Glomerular visceral epithelial cell (primary cell): ENCODE data around the gene NKD1.

Source experiments
- DNase-seq: peaks from one replicate; pipeline ENCODE4 v3.0.0-alpha.2; 2016; ENCODE audit errors: extremely low spot score

NKD1 gene

DNA sequence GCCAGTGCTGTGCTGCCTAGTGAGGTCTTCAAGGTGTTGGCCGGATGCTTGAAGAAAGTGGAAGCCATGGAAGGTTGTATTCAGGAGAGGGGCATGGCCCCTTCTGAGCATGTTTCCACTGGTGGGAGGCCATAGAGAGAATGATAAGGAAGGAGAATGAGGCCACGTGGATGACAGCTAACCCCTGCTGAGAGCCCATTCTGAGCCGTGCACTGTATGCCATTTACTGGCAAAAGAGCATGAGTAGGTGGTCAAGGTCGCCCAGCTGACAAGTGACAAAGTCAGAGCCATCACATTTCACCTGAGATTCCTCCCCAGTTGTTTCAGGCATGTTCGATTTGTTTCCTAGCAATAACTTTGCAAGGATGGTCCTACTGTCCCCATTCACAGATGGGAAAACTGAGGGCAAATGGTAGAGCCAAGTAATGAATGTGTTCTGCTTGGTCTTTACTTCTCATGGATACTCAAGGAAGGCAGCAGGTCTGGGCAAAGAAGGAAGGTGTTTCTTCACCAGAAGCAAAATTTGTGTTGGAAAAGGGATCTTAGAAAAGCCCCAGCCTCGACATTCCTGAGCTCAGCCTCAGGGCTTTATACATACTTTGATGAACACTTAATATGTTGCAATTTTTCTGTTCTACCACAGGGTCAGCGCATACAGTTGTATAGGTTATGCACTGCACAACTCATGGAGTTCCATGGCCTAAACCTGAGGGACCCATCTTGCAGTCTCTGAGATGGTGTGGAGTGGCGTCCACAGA, 10.5 kb upstream of the NKD1 start:
- DNase-seq: no peak

DNA sequence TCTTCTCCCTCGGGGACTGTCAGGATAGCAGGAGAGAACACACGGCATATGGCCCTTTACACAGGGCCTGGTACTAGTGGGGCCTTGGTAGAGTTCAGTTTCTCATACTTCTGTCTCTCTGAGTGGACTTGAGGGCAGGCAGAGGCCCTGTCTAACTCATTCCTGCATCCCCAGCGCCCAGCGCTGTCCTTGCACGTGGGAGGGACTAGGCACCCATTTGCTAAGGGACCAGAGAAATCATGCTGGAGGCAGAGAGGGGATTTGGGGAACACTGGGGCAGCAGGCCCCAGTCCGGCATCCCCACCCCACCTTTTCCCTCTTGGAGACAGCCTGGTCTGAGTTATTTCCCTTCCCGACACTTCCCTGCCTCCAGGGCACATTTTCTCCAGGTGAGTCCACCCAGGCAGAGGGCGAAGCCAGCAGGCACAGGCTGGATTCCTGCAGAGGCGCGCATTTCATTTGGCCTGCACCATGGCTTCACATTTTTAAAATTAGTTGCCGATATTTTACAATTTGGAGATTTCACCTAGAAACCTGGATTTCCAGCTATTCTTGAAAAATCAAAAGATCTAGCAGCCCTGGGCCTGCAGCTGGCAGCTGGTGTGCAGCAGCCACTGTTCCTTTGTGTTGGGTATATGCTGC, 9.7 kb upstream of the NKD1 start:
- DNase-seq: no peak

DNA sequence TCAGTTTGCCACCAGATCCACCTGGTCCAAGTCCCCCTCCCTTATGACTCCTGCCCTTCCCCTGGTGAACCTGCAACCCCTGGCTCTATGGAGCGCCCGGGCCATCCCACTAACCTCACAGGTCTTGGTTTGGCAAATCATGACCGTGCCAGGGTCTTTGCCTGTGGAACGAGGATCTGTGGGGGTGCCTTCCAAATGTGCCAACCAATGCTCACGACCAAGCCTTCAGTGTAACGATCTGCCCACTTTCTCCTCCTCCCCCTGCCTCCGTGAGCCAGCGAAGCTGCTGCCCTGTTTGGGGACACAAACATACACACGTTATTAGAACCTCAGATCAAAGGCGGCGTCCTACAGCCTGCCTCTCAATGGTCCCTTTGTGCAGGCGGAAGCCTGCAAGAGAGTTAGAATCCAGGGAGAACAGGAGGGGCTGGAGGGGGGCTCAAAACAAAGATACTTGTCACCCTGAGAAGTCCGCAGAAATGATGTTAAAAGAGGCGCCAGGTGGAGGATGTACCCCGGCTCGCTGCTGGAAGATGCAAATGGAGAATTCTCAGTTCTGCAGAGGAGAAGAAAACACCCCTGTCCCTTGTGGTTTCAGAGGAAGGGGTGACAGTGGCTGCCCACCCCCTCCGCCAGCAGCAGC, 9.0 kb upstream of the NKD1 start:
- no peak for DNase-seq

DNA sequence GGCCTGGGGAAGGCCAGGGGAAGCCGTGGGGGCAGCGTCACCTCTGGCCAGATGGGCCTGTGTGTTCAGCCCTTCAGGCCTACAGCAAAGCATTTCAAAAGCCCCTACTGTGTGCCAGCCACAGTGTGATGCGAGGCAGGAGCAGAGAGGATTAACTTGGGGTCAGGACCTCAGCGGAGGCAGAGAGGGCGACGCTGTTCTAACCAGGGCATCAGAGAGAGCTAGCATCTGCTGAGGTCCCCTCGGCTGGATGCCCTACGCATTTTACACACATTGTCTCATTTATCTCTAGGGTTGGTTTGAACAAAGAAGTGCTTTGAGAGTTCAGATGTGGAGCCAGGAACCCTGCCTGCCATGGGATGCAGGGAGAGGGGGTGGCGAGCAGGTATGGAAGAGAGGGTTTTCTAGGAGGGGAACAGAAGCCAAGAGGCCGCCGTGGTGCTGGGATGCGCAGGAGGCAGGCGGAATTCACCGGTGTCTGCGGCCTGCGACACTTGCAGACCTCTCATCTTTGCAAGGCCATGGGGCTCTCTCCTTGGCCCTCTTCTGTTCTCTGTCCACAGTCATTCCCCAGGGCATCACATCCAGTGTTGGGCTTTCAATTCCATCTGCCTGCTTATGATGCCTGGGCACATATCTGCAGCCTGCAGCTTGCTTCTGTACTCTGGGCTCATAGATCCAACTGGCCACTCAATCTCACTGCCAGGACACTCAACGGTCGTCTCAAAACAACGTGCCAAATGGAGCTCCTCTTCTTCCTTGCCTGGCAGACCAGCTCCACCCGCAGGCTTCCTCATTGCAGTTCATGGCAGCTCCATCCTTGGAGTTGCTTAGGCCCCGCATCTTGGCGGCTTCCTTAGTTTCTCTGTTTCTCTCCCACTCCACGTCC, 8.1 kb upstream of the NKD1 start:
- no peak for DNase-seq

DNA sequence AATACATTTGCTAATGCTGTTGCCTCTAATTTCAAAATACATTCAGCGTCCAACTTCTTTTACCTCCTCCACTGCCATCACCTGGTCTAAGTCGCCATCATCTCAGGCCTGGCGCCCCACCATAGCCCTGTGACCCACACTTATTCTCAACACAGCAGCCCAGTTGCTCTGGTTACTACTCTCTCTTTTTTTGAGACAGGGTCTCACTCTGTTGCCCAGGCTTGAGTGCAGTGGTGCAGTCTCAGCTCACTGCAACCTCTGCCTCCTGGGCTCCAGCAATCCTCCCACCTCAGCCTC, 7.5 kb upstream of the NKD1 start:
- DNase-seq: no peak

DNA sequence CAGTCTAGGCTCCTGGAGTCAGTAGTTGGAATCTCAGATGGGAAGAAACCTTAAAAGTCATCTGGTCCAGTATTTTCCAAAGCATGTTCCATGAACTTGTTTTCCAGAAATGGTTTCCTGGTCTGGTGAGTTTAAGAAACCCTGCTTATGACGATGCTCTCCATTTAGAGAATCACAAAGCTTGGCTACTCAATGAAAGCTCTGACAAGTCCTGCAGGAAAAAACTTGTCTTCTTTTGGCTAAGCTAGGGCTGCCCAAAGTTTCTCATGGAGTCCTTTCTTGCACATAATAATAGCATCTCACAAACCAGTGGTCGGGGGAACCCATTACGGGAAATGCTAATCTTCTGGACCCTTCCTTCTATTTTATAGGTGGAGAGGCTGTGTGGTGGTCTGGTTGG, 5.5 kb upstream of the NKD1 start:
- no peak for DNase-seq

DNA sequence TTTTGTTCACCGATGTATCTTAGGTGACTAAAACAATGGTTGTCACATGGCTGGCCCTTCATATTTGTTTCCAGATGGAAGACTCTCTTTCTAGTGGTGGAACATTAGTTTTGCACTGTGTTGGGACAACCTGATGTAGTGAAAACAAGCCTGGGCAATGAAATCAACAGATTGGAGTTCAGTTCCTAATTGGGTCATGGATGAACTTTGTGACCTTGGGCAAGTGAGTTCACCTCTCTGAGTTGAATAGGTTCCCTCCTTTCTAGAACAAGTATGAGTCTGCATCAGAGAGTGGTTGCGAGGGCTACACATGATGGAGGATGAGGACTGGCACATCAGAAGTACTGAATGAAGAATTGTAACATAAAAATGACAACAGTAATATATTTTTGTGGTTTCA, 2.1 kb upstream of the NKD1 start:
- DNase-seq: no peak

DNA sequence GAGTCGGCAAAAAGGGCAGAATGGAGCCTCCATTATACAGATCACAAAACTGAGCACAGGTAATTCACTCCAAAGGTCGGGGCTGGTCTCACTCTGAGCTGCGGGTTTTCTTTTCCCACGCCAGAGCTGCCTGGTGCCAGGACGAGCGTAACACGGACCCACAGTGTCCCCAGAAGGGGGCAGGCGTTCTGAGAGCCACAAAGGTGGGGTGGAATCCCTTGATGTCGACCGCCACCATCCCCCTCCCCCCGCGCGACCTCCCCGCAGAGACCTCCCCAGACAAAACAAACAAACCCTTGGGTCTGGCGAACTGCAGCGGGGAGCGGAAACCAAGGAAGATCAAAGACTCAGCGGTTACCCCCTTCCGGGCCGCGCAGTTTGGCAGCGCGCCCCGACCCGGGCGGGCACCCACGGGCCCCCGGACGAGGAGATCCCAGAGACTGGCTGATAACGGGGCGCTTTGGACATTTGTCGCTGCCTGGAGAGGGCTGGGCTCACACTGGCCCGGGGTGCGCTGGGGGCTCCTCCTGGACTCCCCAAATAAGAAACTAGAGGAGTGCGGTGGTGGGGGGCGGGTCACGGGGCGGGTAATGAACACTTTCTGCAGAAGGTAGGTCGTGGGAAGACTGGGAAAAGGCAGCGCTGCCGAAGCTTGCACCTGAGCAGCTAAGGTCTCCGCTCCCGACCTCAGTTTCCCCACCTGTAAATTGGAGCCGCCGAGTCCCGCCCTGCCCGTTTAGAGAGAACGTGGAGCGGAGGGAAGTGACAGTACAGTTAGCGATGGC, 664 bp upstream of the NKD1 start:
- DNase-seq: peak; percentile 8

DNA sequence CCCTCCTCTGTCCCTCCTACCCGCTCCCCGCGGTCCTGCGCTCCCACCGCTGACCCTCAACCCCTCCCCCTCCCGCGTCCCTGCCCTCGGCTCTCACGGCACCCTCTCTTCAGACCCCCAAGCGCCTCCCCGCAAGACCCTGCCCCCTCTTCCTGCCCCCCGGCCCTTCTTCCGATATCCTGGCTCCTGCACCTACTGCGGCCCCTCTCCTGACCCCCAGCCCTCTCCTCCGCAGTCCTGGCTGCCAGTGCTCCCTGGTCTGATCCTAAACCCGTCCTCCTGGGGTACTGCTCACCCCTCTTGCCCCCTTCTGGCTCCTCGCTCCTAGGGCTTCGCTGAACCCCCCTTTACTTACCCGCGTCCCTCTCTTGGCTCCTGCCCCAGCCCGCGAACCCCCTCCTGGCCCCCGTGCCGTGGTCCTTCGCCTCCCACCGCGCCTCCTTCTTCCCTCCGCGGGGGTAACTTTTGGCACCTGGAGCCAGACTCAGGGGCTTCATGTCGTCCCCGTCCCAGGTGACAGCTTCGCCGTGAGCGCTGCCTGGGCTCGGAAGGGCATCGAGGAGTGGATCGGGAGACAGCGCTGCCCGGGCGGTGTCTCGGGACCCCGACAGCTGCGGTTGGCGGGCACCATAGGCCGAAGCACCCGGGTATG, 839 bp downstream of the NKD1 start:
- no peak for DNase-seq

DNA sequence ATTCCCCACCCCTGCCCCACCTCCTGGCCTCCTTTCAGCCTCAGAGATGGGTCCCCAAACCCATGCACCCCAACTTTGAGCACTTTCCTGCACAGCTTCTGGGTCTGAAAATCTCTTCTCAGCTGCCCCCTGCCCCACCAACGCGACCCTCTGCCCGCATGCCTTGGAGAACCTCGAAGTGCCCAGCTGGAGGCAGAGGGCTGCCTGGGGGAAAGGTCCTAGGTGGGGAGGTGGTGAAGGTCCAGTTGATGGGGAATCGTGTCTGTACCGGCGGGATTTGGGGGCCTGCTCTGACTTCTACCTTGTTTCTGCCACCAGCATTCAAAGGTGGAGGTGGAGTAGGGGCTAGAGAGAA, 1.3 kb downstream of the NKD1 start:
- no peak for DNase-seq

DNA sequence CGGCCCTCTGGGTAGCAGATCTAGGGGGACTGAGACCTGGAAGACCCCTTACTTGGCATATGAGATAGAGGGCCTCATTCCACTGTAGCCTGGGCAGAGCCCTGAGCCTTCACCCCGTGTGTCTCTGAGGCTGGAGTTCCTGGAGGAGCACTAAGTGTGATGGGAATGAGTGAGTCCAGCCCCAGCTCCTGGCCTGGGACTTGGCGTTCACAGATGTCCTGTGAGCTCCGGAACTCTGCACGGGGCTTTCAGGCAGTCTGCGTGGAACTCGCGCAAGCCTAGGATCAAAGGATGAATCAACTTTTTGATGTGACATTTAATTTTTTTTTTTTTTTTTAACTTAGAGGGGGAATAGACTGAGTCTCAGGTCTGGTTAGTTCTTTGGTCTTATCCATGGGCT, 1.8 kb downstream of the NKD1 start:
- no peak for DNase-seq

DNA sequence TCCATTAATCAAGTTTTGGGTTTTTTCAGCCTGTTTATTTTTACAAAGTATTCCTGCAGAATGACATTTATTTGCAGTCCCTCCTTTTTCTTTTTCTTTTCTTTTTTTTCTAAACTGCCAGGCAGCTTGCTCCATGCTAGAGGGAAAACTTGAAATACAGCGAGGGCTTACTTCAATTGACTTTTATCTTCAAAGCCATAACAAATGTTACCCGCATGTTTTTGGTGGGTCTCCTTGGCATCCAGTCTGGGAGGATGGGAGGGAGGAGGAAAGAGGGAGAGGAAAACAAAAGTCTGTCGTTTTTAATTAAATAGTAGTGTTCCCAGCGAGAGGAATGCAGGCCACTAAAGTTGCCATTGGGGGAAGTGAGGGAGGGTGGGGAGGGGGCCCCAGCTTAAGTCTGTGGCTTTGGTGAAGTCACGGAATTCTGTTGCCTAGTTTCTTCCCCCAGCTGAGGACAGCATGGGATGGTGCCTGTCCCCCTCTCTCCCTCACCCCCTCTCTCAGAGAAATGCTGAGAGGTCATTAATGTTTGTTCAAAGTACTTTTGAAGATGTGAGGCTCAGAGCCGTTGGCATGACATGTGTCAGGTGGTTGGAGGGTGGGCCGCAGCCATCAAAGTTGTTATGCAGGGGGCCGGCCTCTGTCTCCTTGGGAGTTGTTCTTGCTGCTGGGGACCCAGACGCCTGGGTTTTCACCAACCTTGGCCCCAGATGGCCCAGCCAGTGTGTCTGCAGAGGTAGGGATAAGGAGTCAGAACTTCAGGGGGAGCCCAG, 2.9 kb downstream of the NKD1 start:
- DNase-seq: no peak

DNA sequence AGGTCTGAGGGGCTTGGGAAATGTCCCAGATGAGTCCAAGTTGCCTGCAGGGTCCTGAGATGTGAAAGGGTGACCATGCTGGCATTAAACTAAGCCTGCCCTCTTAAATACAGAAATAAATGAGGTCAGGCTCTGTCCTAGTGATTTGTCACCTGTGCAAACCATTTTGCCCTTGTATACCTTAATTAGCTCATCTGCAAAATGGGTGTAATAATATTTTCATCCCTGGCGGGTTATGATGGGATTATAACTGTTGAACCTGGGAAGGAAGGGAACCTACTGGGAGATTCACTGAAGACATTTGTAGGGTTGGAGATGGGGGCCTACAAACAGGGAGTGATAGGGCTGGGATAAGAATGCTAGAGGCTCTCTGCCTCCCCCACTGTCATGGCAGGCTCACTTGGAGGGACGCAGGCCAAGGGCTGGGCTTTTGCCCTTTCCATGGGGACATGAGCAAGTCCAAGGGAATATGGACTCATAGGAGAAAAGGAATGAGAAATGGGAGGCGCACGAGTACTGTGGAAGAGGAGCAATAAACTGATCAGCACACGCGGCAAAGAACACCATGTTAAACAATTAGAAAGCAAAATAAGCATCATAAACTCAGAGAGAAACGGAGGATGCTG, 4.4 kb downstream of the NKD1 start:
- no peak for DNase-seq

DNA sequence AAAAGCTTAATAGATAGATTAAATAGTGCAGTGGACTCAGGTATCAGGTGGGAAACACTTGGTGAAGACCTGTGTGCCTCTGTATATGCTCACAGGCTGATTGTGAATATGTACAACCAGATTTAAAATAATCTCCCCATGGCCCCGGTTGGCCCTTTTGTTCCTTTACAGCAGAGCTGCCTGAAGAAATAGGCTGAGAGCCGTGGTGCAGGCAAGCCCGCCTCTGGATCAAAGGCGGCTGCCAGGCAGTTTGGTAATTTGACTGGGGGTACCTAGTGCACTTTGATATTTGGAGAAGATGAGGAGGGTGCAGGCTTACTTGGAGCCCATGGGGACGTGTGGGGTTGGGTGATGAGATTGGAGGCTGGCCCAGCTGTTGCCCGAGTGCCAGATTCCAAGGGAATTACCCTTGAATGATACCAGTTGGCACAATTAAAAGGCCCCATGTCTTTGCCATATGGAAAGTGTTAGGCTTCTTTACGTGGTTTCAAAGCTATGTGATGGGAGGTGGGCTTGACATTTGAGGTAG, 5.0 kb downstream of the NKD1 start:
- no peak for DNase-seq

DNA sequence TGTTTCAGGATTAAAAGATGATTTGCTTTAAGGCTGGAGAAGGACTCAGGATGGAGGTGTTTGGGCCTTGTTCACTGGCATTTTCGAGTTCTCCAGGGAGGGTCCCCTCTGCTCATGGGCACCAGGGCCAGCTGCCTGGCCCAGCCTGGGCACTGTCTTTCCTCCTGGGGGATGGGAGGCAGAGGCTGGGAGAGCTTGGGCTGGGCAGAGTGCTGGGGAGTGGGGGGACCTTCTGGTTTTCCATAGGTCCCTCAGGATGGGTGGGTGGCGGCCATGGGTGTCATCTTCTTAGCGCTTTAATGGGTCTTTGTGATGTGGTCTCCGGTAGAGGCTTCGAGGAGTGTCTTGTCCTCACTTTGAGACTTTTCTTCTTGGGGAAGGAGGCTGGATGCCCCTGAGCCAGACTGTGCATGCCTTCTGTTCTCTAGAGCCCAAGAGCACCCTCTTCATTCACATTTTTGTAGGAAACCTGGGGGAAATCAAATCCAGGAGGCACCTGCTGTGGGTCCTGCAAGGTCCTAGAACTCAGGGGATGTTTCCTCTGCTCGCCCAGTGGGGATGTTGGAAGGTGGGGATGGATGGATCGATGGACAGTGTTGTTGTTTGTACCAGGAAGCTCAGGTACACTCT, 5.7 kb downstream of the NKD1 start:
- no peak for DNase-seq

DNA sequence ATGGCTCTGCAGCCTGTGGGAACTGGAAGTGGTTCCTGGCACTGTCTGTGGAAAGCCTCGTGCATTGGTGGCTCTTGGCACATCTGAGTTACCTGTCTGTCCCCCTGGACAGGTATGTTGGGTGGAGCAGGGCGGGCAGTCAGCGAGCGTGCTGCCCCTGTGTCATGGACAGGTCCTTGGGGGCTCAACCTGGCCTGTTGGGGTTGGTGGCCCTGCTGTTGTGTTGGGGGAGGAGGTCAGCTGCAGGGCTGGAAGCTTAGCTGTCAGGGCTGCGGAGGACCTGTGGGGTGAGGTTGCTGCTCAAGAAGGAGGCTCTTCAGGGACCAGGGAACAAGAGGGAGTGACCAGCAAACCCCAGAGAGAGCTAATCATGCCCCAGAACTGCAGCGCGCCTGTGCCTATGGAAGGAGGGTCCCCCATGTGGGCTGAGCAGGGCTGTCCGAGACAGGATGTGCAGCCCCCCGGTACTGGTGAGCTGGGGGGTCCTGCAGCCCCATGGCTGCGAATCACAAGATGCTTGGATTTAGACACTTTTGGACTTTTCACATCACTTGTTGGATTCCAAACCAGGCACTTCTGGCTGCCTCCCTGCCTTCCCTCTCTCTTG, 7.2 kb downstream of the NKD1 start:
- no peak for DNase-seq

DNA sequence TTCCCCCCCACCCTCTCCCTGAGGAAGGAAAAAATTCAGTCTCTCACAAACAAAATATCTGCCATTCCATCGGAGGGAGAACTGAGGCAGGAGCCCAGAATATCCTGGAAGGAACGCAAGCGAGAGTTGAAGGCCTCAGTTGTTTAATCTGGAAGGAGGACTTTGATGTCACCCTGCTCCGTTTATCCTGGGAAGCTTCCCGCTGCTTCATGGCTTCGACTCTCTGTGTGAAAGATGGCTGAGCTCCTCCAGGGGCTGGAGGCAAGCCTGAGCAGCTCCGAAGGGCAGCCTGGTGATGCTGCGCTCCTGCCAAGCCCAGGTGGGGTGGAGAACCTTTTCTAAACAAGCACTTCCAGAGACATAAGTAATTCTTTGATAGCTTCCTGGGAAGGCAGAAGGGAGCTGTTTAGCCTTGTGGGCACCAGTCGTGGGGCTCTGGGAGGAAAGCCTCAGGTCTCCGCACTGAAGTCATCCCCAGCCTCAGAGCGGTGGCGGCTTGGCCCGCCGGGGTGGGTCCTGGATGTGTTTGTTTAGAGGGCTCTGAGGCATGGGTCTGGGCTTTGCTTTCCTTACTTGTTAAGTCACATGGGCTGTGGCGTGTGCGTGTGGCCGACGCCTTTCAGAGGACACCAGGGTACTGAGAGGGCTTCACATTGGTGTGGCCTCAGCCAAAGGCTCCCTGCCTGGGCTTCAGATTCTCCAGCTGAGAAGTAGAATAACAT, 7.9 kb downstream of the NKD1 start:
- DNase-seq: no peak

DNA sequence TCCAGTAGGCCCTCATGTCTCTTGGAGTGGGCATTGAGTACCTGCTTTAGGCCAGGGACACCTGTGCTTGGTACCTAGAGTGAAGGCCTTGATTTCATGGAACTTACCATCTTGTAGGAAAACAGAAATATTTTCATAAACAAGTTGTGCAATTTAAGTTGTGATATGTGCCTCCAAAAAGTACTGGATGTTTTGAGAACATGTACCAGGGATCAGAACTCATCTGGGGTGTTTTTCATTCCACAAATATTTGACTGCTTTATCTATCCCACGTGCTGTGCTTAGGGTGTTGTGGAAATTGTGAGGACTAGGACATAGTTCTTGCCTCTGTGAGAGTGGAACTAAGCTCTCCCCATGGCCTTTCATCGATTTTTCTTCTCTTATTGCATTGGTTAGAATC, 8.8 kb downstream of the NKD1 start:
- no peak for DNase-seq
